ENCODE results near the gene PRKD2.

DNA sequence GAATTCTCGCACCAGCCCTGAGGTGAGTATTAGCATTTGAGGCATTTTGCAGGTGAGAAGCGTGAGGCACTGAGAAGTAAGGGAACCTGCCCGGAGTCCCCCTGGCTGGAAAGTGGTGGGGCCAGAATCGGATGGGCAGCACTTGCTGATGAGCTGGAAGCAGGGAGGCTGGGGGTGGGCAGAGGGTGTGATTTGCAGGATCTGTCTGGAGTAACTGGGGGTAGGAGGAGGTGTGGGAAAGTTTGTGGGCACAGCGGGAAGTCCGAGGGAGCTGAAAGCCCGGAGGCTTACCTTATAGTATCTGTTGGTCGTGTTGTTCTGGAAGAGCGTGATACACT is 20.1 kb downstream of the PRKD2 start:
- TF ChIP-seq, protein P1, sequence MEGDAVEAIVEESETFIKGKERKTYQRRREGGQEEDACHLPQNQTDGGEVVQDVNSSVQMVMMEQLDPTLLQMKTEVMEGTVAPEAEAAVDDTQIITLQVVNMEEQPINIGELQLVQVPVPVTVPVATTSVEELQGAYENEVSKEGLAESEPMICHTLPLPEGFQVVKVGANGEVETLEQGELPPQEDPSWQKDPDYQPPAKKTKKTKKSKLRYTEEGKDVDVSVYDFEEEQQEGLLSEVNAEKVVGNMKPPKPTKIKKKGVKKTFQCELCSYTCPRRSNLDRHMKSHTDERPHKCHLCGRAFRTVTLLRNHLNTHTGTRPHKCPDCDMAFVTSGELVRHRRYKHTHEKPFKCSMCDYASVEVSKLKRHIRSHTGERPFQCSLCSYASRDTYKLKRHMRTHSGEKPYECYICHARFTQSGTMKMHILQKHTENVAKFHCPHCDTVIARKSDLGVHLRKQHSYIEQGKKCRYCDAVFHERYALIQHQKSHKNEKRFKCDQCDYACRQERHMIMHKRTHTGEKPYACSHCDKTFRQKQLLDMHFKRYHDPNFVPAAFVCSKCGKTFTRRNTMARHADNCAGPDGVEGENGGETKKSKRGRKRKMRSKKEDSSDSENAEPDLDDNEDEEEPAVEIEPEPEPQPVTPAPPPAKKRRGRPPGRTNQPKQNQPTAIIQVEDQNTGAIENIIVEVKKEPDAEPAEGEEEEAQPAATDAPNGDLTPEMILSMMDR (IDR thresholded peaks at IDR 0.05; ENCODE audit: control extremely low read depth in 1 of 3, insufficient read depth in 1 of 3, low read depth in 1 of 3, low read length in 3 of 3) = no peak
- TF ChIP-seq EGR1 (IDR thresholded peaks at IDR 0.05; ENCODE audit: borderline replicate concordance, low read depth, low read length) (no peak), POLR2A (IDR thresholded peaks at IDR 0.05; ENCODE audit: control extremely low read depth in 1 of 2, low read depth in 2 of 2, low read length in 2 of 2) (no peak), POLR2AphosphoS5 (IDR thresholded peaks at IDR 0.05; ENCODE audit: low read depth, low read length) (no peak)
- TF ChIP-seq, protein P2, sequence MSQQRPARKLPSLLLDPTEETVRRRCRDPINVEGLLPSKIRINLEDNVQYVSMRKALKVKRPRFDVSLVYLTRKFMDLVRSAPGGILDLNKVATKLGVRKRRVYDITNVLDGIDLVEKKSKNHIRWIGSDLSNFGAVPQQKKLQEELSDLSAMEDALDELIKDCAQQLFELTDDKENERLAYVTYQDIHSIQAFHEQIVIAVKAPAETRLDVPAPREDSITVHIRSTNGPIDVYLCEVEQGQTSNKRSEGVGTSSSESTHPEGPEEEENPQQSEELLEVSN (IDR thresholded peaks at IDR 0.05) = no peak

Data from H1 (cell line).